HCT116 (cell line): ENCODE measurements around the gene RLBP1. TPM values are rescaled to one million over a fixed set of nuclear protein-coding genes. Genes with fewer than 3 reads are reported as not detected.

Experiments used
- ATAC-seq: fragments of 200-7000 bp; cut with Tn5 transposase; 2 replicates; pipeline ENCODE4 v1.9.1; 2020; ENCODE audit warnings: mild to moderate bottlenecking, moderate library complexity
- BruUV-seq: library from RNA; stranded (reverse); fragments of 400-500 nt; replicated peaks from 2 replicates; lab custom pipeline; 2021; lab: Mats Ljungman, UMichigan
- CTCF ChIA-PET: fragments of 300-600 bp; sonication (Branson Sonifier 250); formaldehyde crosslinking; loops from one replicate; lab custom pipeline; 2021; ENCODE audit warnings: antibody characterized with exemption; lab: Charles Lee
- POLR2A ChIA-PET: fragments of 300-600, 350-600 bp; sonication (Branson Sonifier 250); formaldehyde crosslinking; loops from one replicate; lab custom pipeline; 2021; ENCODE audit warnings: antibody characterized with exemption; lab: Charles Lee
- RAD21 ChIA-PET, 2 experiments: fragments of 300-600 bp; sonication (Branson Sonifier 250); formaldehyde crosslinking; loops; one replicate each; lab custom pipeline; 2023; ENCODE audit warnings: low total read pairs in 2 of 2; ENCODE audit not compliant: uncharacterized antibody in 2 of 2, unreplicated experiment in 2 of 2, low non-redundant PET in 1 of 2; lab: Charles Lee
- DNase-seq: peaks from one replicate; pipeline ENCODE4 v3.0.0-alpha.2; 2010; ENCODE audit warnings: low read depth, low spot score
- H2AFZ ChIP-seq: fragments of 200-600 bp; shearing (Covaris generic), sonication (generic); 2 replicates; pipeline ENCODE4 v1.6.1; 2017; ENCODE audit warnings: low read depth, mixed run types, mixed read lengths, antibody characterized with exemption, low read length; ENCODE audit not compliant: poor library complexity, severe bottlenecking
- H3K27ac ChIP-seq: 2 replicates; pipeline ENCODE4 v1.5.1; 2012; ENCODE audit warnings: low read depth, low read length
- H3K27me3 ChIP-seq: fragments of 200-600 bp; sonication (generic); 2 replicates; pipeline ENCODE4 v1.6.1; 2016; ENCODE audit warnings: mixed run types, low read length, mixed read lengths; ENCODE audit not compliant: insufficient read depth
- H3K36me3 ChIP-seq, 2 experiments: fragments of 200-500 bp in 1 of 2; fragments of 200-600 bp in 1 of 2; sonication (Bioruptor generic) in 1 of 2; sonication (generic) in 1 of 2; 2 replicates each; pipeline versions ENCODE4 v1.5.1 to v1.6.1; 2014 to 2016; ENCODE audit warnings: low read length in 2 of 2, inconsistent platforms in 1 of 2, mixed read lengths in 1 of 2, mixed run types in 1 of 2; ENCODE audit not compliant: insufficient read depth in 2 of 2, control insufficient read depth in 1 of 2
- H3K4me1 ChIP-seq, 2 experiments: fragments of 200-600 bp in 1 of 2; sonication (generic) in 1 of 2; 2 replicates each; pipeline versions ENCODE4 v1.5.1 to v1.6.1; 2012 to 2017; ENCODE audit warnings: low read length in 2 of 2, inconsistent platforms in 1 of 2, mild to moderate bottlenecking in 1 of 2, mixed read lengths in 1 of 2, mixed run types in 1 of 2, moderate library complexity in 1 of 2; ENCODE audit not compliant: insufficient read depth in 2 of 2, control insufficient read depth in 1 of 2
- H3K4me2 ChIP-seq: fragments of 200-600 bp; sonication (generic); 2 replicates; pipeline ENCODE4 v1.6.1; 2017; ENCODE audit warnings: mixed run types, low read length, mixed read lengths
- H3K4me3 ChIP-seq, 2 experiments: fragments of 200-600 bp in 1 of 2; sonication (generic) in 1 of 2; replicated peaks in 1 of 2; 2 replicates each; pipeline ENCODE4 v1.5.1; 2011 to 2016; ENCODE audit warnings: low read length in 2 of 2, control low read depth in 1 of 2, low read depth in 1 of 2, mild to moderate bottlenecking in 1 of 2, mixed read lengths in 1 of 2, mixed run types in 1 of 2
- H3K79me2 ChIP-seq: fragments of 200-600 bp; sonication (generic); 2 replicates; pipeline ENCODE4 v1.6.1; 2017; ENCODE audit warnings: mild to moderate bottlenecking, mixed run types, low read length, moderate library complexity, mixed read lengths; ENCODE audit not compliant: insufficient read depth
- H3K9ac ChIP-seq: fragments of 200-600 bp; sonication (generic); 2 replicates; pipeline ENCODE4 v1.6.1; 2016; ENCODE audit warnings: low read length, mixed read lengths
- H3K9me2 ChIP-seq: fragments of 200-600 bp; sonication (generic), shearing (Covaris generic); 2 replicates; pipeline ENCODE4 v1.6.1; 2017; ENCODE audit warnings: mixed run types, mild to moderate bottlenecking, moderate library complexity; ENCODE audit not compliant: insufficient read depth
- H3K9me3 ChIP-seq, 2 experiments: fragments of 200-500 bp in 1 of 2; fragments of 200-600 bp in 1 of 2; sonication (Bioruptor generic) in 1 of 2; sonication (generic) in 1 of 2; 2 replicates each; pipeline ENCODE4 v1.6.1; 2014 to 2017; ENCODE audit warnings: low read length in 2 of 2, mixed read lengths in 2 of 2, inconsistent platforms in 1 of 2, low read depth in 1 of 2, mild to moderate bottlenecking in 1 of 2, mixed run types in 1 of 2, moderate library complexity in 1 of 2; ENCODE audit not compliant: control insufficient read depth in 1 of 2, insufficient read depth in 1 of 2
- H4K20me1 ChIP-seq: fragments of 200-600 bp; sonication (generic), shearing (Covaris generic); 2 replicates; pipeline ENCODE4 v1.6.1; 2017; ENCODE audit warnings: mixed run types, mild to moderate bottlenecking, moderate library complexity; ENCODE audit not compliant: insufficient read depth
- CEBPB ChIP-seq: IDR thresholded peaks from 2 replicates; pipeline ENCODE4 v1.6.1; 2012; ENCODE audit warnings: low read depth
- EGR1 ChIP-seq: IDR thresholded peaks from 2 replicates; pipeline ENCODE4 v1.6.1; 2012; ENCODE audit warnings: low read depth
- ELF1 ChIP-seq: IDR thresholded peaks from 2 replicates; pipeline ENCODE4 v1.6.1; 2012; ENCODE audit warnings: low read depth, borderline replicate concordance
- EZH2phosphoT487 ChIP-seq: fragments of 200-600 bp; IDR thresholded peaks from 2 replicates; pipeline ENCODE4 v1.6.1; 2018; ENCODE audit warnings: antibody characterized with exemption, borderline replicate concordance
- MAX ChIP-seq: IDR thresholded peaks from 2 replicates; pipeline ENCODE4 v1.6.1; 2012
- POLR2A ChIP-seq: IDR thresholded peaks from 2 replicates; pipeline ENCODE4 v1.7.0; 2011; ENCODE audit warnings: borderline replicate concordance; ENCODE audit not compliant: insufficient read depth, insufficient read length; ENCODE audit errors: extremely low read depth
- SRF ChIP-seq: IDR thresholded peaks from 2 replicates; pipeline ENCODE4 v1.6.1; 2012; ENCODE audit warnings: low read depth
- TCF7L2 ChIP-seq: IDR thresholded peaks from 2 replicates; pipeline ENCODE4 v1.7.0; 2011; ENCODE audit warnings: borderline replicate concordance, inconsistent platforms; ENCODE audit not compliant: insufficient read depth, insufficient read length; ENCODE audit errors: extremely low read depth
- YY1 ChIP-seq: IDR thresholded peaks from 2 replicates; pipeline ENCODE4 v1.6.1; 2011; ENCODE audit warnings: low read length, low read depth, moderate library complexity, mild to moderate bottlenecking; ENCODE audit not compliant: insufficient replicate concordance; ENCODE audit errors: extremely low read depth
- ZBTB33 ChIP-seq: IDR thresholded peaks from 2 replicates; pipeline ENCODE4 v1.6.1; 2011; ENCODE audit warnings: mild to moderate bottlenecking, low read length, moderate library complexity; ENCODE audit not compliant: insufficient replicate concordance; ENCODE audit errors: extremely low read depth
- ZFX ChIP-seq: fragments of 450-650 bp; IDR thresholded peaks from 2 replicates; pipeline ENCODE4 v1.6.1; 2017
- intact Hi-C: fragments of 100-400 bp; cut with micrococcal nuclease; formaldehyde crosslinking; loops from 2 replicates; pipeline ENCODE4 v1.10.0; 2022
- total RNA-seq: library from RNA; stranded (reverse); gene quantifications from one replicate; pipeline ENCODE4 v1.2.1, GENCODE V29; 2021; ENCODE audit not compliant: unreplicated experiment
- TF ChIP-seq, protein P1 (sequence below): IDR thresholded peaks from 2 replicates; pipeline ENCODE4 v1.6.1; 2012

Gene RLBP1
- total RNA-seq, 1 experiment from 2014 or later = 0.12 TPM

- TF ChIP-seq YY1 (no peak), ZFX (no peak), MAX (no peak), CEBPB (no peak), SRF (no peak)
- TF ChIP-seq, protein P1, sequence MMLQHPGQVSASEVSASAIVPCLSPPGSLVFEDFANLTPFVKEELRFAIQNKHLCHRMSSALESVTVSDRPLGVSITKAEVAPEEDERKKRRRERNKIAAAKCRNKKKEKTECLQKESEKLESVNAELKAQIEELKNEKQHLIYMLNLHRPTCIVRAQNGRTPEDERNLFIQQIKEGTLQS = no peak
These were observed 25.1 kb downstream of the RLBP1 start (continued) for GRCh38 chr15:89196241-89196640.

DNA sequence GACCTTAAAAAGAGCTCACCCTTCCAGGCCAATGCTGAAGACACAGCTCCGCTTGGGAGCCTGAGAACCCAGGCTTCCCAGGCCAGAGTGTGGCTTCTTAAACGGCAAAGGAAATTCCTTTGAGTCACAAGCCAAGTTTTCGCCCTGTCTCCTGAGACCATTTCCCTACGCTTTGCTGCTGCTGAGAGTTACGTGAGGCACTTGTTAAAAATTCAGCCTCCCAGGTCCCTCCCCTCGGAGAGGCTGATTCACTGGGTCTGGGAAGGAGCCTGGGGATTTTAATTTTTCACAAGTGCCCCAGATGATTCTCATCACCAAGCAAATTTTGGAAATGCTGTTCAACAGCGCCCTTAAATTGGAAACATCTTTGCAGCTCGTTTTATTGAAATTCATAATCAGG is 25.5 kb downstream of the RLBP1 start:
- H3K9ac ChIP-seq = no peak overlapping the region
- H3K4me2 ChIP-seq = no peak overlapping the region
- no peak overlapping the region for H3K4me3 ChIP-seq
- TF ChIP-seq TCF7L2 (no peak), MAX (no peak), YY1 (no peak), ZBTB33 (no peak), POLR2A (no peak), ELF1 (no peak), EZH2phosphoT487 (no peak), EGR1 (no peak), SRF (no peak)
- TF ChIP-seq, protein P1 = no peak
- H3K27ac ChIP-seq = no peak overlapping the region
- BruUV-seq = no TSS peak
- no peaks in the 10 kb centered on the region for H4K20me1 ChIP-seq
- no peaks in the 10 kb centered on the region for H3K9me2 ChIP-seq
- intact Hi-C loops = no loop called here
- ATAC-seq (no peak), DNase-seq (no peak)
- H3K4me1 ChIP-seq = peaks cover 17% of the 10 kb centered on the region in 2 experiments
- H3K79me2 ChIP-seq = no peaks in the 10 kb centered on the region
- H3K9me3 ChIP-seq = no peaks in the 10 kb centered on the region
- H3K27me3 ChIP-seq = no peaks in the 10 kb centered on the region
- ChIA-PET POLR2A (no interaction called here), RAD21 (no interaction called here), CTCF (interaction anchor here (2.2 to 5.0 kb wide), 3 partner anchors 9 to 18 kb away, joined by 4 to 30 read pairs (median 5); no protein-coding TSS in a partner anchor)
- no peak overlapping the region for H2AFZ ChIP-seq
- no peaks in the 10 kb centered on the region for H3K36me3 ChIP-seq
